Islet of Langerhans (tissue), 1 donor: ENCODE results near the gene PTPN14.
"Not testable (repeated sequence)": the region's sequence is repeated elsewhere in the genome, so short reads cannot be mapped to it uniquely, and the experiment has no call there.

Experiments
- FAIRE-seq: peaks from one replicate; lab custom pipeline; 2011; peaks lifted over from hg19 to GRCh38; lab: Jason Lieb, UNC

PTPN14 gene

GRCh38 chr1:214541206-214541605 lies 10.2 kb downstream of the PTPN14 start:
- no peak for FAIRE-seq

GRCh38 chr1:214540324-214540723 lies 11.1 kb downstream of the PTPN14 start:
- FAIRE-seq, result no peak

DNA sequence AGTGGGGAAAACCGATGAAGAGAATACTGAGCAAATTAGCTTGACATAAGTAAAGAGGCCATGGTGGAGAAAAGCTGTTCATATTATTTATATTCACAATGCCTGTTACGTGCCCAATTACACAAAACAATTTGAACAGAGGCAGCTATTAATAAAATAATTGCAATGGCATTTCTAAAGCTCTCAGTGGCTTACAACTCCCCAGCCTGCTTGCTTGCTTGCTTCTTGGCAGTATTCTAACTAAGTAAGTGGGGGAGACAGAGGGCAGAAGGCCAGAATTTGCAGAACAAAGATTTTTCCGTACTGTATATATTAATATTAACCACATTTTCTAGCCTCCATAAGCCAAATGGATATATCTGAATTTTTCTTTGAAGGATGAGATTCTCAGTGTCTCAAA lies 12.9 kb downstream of the PTPN14 start:
- FAIRE-seq, result no peak

DNA sequence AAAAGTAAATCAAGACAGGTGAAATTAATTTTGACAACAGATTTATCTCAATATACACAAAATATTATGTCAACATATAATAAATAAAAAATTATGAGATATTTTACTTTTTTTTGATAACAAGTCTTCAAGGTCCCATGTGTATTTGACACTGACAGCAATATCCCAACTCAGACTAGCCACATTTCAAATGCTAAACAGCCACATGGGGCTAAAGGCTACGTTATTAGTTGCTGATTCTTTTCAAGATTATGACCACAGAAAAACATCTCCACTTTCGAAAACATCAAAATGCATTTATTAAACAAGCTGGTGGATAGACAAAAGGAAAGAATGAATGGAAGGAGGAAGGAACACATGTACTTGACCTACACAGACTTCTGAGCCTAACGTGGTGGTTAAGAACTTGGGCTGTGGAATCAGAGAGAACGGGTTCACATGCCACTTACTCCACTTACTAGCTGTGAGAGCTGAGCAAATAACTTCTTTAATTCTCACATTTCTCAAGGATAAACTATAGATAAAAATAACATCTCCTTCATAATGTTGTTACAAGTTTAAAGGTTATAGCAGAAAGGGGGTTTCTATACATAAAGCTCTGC lies 13.4 kb downstream of the PTPN14 start:
- no peak for FAIRE-seq

- no peak for FAIRE-seq
Observed at GRCh38 chr1:214537219-214537618, 14.2 kb downstream of the PTPN14 start.

DNA sequence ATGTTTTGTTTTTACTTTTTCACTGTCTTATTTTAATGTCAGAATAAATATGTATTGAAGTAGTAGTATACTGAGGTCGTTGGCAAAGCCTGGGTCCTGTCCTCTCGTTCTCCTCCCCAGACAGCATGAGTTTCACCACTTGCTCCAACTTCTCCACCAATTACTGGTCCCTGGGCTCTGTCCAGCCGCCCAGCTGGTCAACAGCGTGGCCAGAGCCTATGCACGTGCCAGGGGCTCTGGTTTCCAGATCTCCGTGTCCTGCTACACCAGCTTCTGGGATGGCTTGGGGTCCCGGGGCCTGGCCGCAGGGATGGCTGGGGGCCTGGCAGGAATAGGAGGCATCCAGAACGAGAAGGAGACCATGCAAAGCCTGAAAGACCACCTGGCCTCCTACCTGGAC lies 19.3 kb downstream of the PTPN14 start:
- no peak for FAIRE-seq

- no peak for FAIRE-seq
Observed at GRCh38 chr1:214525535-214526019, 25.8 kb downstream of the PTPN14 start.

- FAIRE-seq, result no peak
Observed at GRCh38 chr1:214524824-214525223, 26.6 kb downstream of the PTPN14 start.

- no peak for FAIRE-seq
Observed at GRCh38 chr1:214523124-214523824, 28.1 kb downstream of the PTPN14 start.

DNA sequence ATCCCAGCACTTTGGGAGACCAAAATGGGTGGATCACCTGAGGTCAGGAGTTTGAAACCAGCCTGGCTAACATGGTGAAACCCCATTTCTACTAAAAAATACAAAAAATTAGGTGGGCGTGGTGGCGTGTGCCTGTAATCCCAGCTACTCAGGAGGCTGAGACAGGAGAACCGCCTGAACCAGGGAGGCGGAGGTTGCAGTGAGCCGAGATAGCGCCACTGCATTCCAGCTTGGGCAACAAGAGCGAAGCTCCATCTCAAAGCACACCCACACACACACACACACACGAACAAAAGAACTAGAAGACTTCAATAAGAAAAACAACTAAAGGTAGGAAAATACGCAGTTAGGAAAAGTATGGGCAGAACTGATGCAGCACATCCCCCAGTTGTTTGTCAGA lies 29.9 kb downstream of the PTPN14 start:
- FAIRE-seq, result not testable (repeated sequence)

DNA sequence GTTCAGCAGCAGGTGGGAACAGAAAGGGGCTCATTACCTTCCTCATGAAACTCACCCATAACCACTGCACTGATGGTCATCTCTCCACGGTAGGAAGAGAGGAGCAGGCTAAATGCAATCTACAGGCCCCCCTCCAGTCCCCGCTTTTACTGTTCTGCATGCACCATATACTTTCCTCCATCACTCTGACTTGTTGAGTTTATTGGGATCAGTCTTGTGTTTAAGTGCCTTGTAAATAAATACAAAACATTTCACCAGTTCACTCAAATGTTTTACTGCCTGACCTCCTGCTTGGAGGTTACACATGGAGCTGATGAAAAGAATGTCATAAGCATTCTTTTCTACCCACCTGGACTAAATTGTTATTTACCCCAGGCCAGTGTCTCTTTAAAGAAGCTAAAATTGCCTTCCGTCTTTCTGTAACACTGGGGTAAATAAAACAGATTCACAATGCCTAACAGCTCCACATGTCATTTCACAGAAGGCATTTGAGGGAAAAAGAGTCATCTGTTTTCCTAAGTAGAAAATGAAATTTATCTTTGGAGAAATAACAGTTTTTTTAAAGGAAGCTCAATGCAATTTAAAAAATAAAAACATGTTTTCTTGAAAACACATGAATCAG lies 30.7 kb downstream of the PTPN14 start:
- FAIRE-seq, result no peak

- no peak for FAIRE-seq
Observed at GRCh38 chr1:214518361-214518760, 33.0 kb downstream of the PTPN14 start.

- FAIRE-seq, result no peak
Observed at GRCh38 chr1:214516434-214517326, 34.7 kb downstream of the PTPN14 start.

DNA sequence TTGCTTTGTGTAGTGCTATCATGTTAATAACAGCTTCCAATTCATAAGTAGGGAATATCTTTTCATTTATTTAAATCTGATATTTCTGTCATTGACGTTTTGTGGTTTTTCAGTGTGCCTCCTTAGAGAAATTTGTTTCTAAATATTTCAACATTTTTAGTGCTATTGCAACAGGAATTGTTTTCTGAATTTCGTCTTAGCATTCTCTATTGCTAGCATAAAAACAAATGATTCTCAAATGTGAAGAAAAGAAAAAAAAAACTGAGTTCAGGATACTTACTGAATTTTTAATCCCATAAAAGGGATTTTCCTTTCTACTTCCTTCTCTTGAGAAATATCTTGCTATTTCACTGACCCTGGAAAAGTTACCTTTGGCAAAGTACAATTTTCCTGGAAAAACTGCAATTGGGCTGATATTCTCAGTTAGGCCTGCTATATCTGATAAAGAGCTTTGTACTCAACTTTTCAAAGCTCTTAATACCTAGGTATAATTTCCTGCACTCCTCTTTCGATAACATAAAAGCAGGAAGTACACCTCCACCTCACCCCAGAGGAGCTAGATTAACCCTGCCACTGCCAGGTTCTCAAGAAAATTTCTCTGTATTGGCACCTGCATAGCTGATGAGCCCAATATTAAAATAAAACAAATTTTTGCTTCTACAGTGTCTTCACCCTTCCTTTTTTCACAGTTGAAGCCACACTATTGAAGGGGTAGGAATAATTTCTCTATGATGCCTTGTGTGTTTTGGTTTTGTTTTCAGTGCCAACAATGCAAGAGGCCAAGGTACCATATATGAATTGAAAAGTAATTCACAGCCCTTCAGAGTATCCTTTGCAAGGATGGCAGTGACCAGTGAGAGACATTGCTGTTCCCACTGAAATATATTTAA lies 35.6 kb downstream of the PTPN14 start:
- no peak for FAIRE-seq

DNA sequence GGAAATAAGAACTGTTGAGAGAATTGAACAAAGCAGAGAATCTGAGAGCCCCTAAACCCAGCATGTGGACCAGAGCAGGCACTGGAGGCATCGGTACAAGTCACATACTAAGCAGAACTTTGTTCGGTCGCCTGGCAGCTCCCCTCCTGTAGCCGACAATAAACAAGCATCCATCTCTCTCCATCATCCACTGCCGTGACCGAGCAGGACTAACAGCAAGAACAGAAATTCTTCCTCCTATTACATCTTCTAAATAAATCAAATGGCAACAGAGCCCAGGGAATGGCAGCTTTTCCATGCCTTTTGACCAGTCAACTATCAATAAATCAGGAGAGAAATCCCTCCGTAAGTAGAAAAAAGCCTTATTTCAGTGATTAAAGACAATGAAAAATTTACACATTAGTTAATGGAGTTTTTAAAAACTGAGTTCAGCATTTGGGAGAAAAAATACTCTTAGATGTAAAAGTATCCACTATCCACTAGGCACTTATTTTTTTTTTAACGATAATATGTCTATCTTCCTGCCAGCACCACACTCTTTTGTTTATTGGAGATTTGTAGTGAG lies 36.5 kb downstream of the PTPN14 start:
- no peak for FAIRE-seq

GRCh38 chr1:214514032-214514818 lies 37.2 kb downstream of the PTPN14 start:
- no peak for FAIRE-seq

DNA sequence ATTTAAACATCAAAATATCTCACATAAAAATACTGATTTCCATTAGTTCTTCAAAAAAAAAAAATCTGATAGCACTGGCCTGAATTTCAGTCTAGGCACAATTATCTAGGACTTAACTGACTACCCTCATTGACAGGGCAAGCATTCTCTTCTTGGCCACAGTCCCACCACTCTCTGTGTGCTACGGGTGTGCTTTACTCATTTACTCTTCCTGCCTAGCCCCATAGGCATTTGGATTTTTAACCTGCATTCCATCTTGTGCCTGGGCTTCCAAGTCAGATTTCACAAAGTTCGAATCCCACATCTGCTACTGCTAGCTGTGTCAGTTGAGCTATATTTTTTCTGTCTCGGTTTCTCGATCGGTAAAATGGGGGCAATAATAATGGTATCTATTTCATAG lies 38.0 kb downstream of the PTPN14 start:
- FAIRE-seq, result no peak

DNA sequence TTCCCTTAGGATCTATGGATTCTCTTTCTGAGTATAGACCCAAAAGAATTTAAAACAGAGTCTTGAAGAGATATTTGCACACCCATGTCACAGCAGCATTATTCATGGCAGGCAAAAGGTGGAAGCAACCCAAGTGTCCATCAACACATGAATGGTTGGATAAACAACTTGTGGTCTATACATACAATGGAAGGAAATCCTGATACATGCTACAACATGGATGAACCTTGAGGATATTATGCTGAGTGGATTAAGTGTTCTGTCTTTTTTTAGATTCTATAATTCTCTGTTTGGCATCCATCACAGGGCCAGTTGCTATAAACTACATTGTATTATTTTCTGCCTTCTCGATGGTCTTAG lies 39.8 kb downstream of the PTPN14 start:
- no peak for FAIRE-seq

DNA sequence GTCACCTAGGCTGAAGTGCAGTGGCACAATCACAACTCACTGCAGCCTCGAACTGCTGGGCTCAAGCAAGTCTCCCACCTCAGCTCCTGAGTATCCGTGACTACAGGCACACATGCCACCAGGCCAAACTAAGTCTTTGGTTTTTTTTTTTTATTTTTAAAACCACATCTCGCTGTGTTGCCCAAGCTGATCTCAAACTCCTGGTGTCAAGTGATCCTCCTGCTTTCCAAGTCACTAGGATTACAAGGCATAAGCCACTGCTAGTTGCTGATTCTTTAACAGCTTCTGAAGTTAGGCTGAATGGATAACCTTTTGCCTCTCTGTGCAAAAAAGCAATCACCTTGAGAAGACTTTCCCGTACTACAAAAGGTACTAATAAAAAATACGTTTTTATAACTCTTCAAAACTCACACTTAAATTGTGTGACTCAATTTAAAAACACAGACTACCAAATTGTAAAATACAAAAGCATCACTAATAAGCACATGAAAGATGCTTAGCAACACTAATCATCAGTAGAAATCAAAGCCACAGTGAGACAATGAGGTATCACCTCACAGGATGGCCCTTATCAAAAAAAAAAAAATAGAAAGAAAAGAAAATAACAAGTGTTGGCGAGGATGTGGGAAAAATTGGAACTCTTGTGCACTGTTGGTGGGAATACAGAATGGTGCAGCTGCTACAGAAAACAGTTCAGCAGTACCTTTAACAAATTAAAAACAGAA lies 40.3 kb downstream of the PTPN14 start:
- no peak for FAIRE-seq

GRCh38 chr1:214510477-214510876 lies 40.9 kb downstream of the PTPN14 start:
- FAIRE-seq, result no peak
